Measurements from ENCODE around the gene RGS19. TPM values are rescaled to one million over a fixed set of nuclear protein-coding genes. Genes with fewer than 3 reads are reported as not detected.

Gene RGS19
- total RNA-seq, 4 donors from 2014 or later = 14.8 to 18.4 (median 16.2) TPM

- Histone ChIP-seq H3K4me1 (no peaks in the 10 kb centered on the region), H3K4me3 (no peak overlapping the region), H3K27ac (no peak overlapping the region), H3K9me3 (no peaks in the 10 kb centered on the region), H3K36me3 (peaks cover 78% of the 10 kb centered on the region), H3K27me3 (no peaks in the 10 kb centered on the region)
- DNase-seq (ENCODE audit: low spot score in 2 of 2) = no peak
- TF ChIP-seq POLR2AphosphoS5 (IDR thresholded peaks at IDR 0.05) (no peak), EP300 (IDR thresholded peaks at IDR 0.05) (no peak), POLR2A (IDR thresholded peaks at IDR 0.05) (no peak), CTCF (IDR thresholded peaks at IDR 0.05) (no peak)
- 91% methylated on average over 19 of the region's 19 CpGs for WGBS
Observed at GRCh38 chr20:64031822-64032314, 47.5 kb downstream of the RGS19 start.

GRCh38 chr20:64030371-64031134, 48.8 kb downstream of the RGS19 start:
- no peak for DNase-seq (ENCODE audit: low spot score in 2 of 2)
- Histone ChIP-seq H3K27ac (no peak overlapping the region), H3K4me1 (no peaks in the 10 kb centered on the region), H3K4me3 (no peak overlapping the region), H3K27me3 (no peaks in the 10 kb centered on the region), H3K36me3 (peaks cover 91% of the 10 kb centered on the region), H3K9me3 (no peaks in the 10 kb centered on the region)
- WGBS = 83% methylated on average over 19 of the region's 20 CpGs
- TF ChIP-seq CTCF (IDR thresholded peaks at IDR 0.05) (no peak), EP300 (IDR thresholded peaks at IDR 0.05) (no peak), POLR2A (IDR thresholded peaks at IDR 0.05) (no peak), POLR2AphosphoS5 (IDR thresholded peaks at IDR 0.05) (no peak)

GRCh38 chr20:64029293-64030117, 49.8 kb downstream of the RGS19 start:
- TF ChIP-seq CTCF (IDR thresholded peaks at IDR 0.05) = no peak
- TF ChIP-seq EP300 (IDR thresholded peaks at IDR 0.05) = no peak
- no peak for TF ChIP-seq POLR2AphosphoS5 (IDR thresholded peaks at IDR 0.05)
- TF ChIP-seq POLR2A (IDR thresholded peaks at IDR 0.05) = no peak
- Histone ChIP-seq H3K9me3 (no peaks in the 10 kb centered on the region), H3K27ac (no peak overlapping the region), H3K4me1 (no peaks in the 10 kb centered on the region), H3K36me3 (peaks cover 96% of the 10 kb centered on the region), H3K4me3 (no peak overlapping the region), H3K27me3 (no peaks in the 10 kb centered on the region)
- 94% methylated on average over 2 of the region's 38 CpGs for WGBS
- no peak for DNase-seq (ENCODE audit: low spot score in 2 of 2)

GRCh38 chr20:64027981-64028685, 51.2 kb downstream of the RGS19 start:
- H3K4me3 ChIP-seq = no peak overlapping the region
- no peak for TF ChIP-seq POLR2A (IDR thresholded peaks at IDR 0.05)
- no peak for TF ChIP-seq CTCF (IDR thresholded peaks at IDR 0.05)
- TF ChIP-seq POLR2AphosphoS5 (IDR thresholded peaks at IDR 0.05) = no peak
- H3K4me1 ChIP-seq = no peaks in the 10 kb centered on the region
- no peaks in the 10 kb centered on the region for H3K9me3 ChIP-seq
- peaks cover 100% of the 10 kb centered on the region for H3K36me3 ChIP-seq
- 93% methylated on average over 14 of the region's 24 CpGs for whole genome bisulfite sequencing
- H3K27me3 ChIP-seq = no peaks in the 10 kb centered on the region
- H3K27ac ChIP-seq = no peak overlapping the region
- no peak for DNase-seq (ENCODE audit: low spot score in 2 of 2)
